NCI-H1048 (cell line): ENCODE measurements around the gene IPO8.

Experiments
- DNase-seq: peaks from one replicate; lab custom pipeline; 2025; lab: John Stamatoyannopoulos, UW

Gene IPO8

GRCh38 chr12:30695199-30696102 lies at the start of gene IPO8:
Gene IPO8 (minus strand): TSS chr12:30695869. CDS start chr12:30695647, 222 bp downstream.
- DNase-seq: peak; percentile 74

- DNase-seq: no peak
Observed at GRCh38 chr12:30744321-30744720, 48.7 kb upstream of the IPO8 start.

GRCh38 chr12:30740274-30740673 lies 44.6 kb upstream of the IPO8 start:
- DNase-seq: no peak

DNA sequence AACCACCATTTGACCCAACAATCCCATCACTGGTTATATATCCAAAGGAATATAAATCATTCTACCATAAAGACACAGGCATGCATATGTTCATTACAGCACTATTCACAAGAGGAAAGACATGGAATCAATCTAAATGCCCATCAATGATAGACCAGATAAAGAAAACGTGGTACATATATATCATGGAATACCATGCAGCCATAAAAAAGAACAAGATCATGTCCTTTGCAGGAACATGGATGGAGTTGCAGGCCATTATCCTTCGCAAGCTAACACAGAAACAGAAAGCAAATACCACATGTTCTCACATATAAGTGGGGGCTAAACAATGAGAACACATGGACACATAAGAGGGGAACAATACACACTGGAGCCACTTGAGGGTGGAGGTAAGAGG lies 43.4 kb upstream of the IPO8 start:
- DNase-seq: no peak

DNA sequence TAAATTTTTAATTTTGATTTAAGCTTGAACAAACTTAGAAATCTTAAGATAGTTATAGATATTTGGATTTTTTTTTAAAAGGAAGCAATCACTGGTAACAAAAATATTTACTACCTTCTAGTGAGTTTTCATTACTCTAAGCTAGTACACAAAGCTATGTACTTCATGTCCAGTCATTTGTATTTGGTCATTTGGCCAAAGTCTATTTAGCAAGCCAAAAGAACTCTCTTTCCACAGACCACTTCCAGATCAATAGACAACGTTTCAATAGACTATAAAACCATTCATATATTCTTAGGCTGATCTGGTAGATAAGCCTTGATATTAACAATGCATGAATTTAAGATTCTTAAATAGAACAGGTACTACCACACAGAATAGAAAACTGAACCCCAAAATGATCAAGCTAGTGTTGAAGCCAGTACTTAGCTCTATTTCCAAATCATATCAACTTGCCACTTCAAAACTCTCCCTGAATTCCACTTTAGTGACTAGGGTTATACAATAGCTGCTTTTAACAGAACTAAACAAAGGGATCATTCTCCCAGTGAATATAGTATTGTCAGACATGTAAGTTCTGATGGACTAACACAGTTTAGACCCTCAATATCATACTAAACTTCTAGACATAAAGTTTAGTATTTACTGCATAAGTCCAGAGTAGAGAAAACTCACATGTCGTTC lies 37.4 kb upstream of the IPO8 start:
- DNase-seq: no peak

- no peak for DNase-seq
Observed at GRCh38 chr12:30730011-30730410, 34.3 kb upstream of the IPO8 start.

DNA sequence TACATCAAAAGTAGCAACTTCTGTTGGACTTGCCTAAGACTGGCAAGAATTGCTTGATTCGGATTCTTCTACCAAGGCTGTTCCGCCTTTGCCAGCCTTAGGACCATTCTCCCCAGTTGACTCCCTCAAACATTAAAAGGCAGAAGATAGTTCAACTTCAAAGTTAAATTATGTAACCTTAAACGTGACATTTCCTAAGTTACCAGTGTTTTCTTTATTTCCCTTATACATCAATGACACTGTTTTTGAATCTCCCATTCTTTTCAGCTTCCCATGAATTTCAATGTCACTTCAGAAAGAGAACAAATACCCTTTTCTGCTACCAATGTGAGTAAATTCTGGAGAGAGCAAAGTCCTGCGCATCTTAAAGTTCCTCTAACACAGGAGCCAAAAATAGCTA lies 33.9 kb upstream of the IPO8 start:
- DNase-seq: no peak

DNA sequence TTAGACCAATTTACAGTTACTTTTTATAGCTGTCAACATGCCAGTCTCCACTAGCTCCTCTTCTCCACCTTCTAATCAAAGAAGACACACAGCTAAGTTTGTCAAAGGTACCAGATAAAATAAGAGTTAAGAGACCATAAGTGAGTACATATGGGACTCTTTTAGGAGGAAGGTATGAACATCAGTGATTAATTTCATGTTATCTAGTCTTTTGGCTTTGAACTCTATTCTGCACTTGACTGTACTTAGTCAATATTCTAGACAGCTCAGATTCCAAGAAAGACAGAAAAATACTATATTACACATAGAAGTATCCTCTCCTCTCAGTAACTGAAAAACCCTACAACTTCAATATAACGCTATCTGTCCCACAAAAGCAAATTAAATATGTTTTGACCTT lies 31.0 kb upstream of the IPO8 start:
- no peak for DNase-seq

DNA sequence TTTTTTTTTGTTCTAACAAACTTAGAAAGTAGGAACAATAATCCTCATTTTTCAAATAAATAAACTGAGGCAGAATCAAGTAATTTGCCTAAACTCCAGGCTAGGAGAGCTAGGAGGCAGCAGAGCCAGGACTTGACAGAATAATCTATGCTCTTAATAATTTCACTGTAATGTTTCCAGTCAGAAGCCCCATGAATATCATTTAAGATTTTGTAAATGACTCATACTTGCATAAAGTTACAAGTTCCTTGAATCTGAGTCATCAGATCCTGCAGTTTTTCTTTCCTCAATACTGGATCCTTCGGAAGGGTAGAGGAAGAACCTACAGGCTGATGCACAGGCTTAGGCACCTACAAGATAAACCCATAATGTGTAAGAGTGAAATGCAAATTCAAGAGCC lies 30.1 kb upstream of the IPO8 start:
- DNase-seq: no peak

DNA sequence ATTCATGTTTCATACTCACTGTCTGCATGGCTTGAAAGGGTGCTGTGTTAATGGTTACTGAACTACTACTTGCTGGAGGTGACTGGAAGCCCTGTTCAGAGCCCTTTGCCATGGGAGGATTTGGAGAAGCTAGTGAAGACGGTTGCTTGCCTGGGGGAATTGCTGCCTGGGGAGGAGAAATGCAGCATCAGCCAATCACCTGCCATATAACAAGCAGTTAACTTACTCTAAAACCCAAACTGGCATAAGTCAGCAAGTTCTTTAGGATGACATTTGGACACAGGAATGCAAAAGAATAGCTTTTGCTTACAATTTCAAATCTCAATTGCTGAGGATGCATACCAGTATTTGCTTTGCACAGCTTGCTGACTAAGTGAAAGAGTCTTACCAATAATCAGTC lies 23.4 kb upstream of the IPO8 start:
- DNase-seq: no peak

GRCh38 chr12:30707613-30708342 lies 12.1 kb upstream of the IPO8 start:
- no peak for DNase-seq

- DNase-seq: no peak
Observed at GRCh38 chr12:30706476-30706875, 10.8 kb upstream of the IPO8 start.

DNA sequence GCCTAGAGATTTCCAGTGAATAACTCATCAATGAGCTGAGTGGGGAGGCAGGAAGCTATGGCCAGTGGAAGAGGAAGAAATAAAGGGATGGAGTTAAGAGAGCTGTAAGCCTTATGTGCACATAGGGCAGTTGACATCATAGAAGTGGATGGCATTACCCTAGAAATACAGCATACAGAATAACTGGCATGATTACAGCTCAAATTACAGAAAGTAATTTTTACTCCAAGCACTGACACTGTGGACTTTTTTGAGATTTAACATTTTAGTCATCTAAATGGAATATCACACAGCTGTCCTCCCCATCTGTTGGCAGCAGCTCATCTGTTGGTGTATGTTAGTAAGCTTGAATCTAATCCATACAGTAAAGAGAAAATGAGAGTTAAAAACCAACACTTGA lies 5.4 kb upstream of the IPO8 start:
- no peak for DNase-seq

DNA sequence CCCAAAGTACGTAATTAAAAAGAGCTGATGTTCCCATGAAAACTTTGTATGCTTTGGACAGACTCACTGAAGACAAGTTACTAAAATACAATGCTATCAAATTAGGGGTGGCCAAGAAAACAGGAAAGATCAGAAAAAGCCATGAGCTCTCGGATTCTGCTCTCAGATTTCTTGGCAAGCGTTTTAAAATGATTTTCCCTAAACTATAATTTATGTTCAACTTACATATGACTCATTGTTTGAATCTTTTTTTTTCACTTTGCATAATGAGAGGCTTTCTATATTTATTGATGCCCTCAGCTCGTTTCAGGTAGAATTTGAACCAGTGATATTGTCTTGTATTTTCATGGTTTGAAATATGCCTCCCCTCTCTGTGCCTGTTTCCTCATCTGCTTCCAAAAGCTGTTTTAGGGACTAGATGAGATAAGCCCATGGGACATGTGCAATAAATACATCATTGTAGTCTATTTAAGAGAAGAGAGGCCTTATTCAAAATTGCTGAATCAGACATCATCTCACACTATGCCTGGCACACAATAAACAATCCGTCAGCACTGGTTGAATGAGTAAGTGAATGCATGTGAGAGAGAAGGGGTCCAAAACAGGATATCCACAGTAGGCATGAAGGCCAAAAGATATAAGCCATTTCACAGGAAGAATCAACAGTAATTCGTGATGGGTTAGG lies 4.7 kb upstream of the IPO8 start:
- no peak for DNase-seq

GRCh38 chr12:30698346-30698745 lies 2.7 kb upstream of the IPO8 start:
- no peak for DNase-seq

DNA sequence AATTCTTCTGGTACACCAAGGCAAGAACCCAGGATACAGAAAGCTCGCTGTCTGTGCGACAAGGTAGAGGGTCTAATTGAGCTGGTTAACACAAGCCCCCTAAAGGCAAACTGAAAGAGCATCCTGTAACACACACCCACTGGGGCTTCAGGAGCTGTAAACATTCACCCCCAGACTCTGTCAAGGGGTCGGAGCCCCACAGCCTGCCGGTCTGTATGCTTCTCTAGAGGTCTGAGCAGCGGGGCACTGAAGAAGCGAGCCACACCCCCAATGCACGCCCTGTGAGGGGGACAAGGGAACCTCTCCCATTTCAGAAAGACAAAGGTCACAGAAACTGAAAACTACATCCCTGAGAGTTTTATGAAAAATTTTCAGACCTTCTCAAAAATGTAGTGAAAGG lies 1.3 kb upstream of the IPO8 start:
- DNase-seq: no peak

GRCh38 chr12:30696486-30696885 lies 817 bp upstream of the IPO8 start:
- no peak for DNase-seq

DNA sequence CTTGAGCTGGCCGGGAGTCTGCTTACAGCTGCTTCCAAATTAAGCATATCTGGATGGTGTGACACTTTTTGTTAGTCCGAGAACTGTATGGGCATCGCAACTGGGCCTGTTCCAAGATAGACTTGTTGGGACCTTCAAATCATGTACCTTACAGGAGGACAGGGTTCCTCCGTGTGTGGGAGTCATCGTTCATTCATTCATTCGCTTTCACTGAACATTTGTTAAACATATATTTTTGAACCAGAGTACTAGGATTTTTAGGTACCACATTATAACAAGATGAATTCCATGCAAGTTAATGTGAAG lies 387 bp upstream of the IPO8 start:
- DNase-seq: no peak

DNA sequence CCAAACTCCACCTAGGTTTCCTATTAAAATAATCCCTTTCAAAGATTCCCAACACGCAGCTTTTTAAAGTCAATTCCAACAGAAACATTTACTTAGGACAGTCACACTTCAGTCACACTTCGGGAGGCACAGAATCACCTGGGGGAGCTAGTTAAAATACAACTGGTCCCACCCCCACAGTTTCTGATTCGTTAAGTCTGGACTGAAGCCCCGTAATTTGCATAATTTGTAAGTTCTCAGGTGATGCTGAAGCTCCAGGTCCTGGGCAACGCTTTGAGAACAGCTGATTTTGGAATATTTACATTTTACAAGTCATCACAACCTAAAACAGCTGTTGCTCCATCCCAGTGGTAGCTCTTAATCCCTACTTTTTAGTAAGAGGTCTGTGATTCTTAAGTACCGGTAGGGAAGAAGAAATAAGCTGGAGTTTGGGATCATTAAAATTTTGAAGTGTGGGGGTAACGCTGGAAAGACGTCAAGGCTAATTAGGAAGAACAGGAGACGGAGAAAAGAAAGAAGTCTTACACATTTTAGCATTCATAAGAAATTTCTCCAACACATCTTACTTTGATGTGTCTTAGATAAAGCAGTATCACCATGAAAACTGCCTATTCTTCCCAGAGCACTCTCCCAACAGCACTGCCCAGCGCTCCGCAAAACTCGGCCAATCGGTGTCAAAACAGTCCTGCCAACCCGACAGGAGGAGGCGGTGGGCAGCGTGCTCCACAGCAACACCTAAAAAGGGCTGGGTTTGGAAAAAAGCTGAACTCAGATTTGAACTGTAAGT lies 1.1 kb downstream of the IPO8 start:
- DNase-seq: no peak

DNA sequence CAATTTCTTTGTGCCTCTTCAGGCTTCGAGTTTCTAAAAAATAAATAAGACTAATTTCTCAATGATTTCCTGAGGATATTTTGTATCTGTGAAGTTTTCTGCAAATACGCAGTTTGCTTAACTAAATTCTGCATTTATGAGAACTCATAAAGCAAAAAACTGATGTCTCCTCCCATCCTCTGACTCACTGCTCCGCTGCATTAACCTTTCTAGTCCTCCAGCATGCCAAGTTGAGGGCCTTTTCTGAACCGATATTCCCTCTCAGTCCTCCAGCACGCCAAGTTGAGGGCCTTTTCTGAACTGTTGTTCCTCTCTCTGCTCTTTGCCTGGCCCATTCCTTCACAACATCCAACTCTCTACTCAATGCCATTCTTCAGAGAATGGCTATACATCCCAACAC lies 3.2 kb downstream of the IPO8 start:
- no peak for DNase-seq

DNA sequence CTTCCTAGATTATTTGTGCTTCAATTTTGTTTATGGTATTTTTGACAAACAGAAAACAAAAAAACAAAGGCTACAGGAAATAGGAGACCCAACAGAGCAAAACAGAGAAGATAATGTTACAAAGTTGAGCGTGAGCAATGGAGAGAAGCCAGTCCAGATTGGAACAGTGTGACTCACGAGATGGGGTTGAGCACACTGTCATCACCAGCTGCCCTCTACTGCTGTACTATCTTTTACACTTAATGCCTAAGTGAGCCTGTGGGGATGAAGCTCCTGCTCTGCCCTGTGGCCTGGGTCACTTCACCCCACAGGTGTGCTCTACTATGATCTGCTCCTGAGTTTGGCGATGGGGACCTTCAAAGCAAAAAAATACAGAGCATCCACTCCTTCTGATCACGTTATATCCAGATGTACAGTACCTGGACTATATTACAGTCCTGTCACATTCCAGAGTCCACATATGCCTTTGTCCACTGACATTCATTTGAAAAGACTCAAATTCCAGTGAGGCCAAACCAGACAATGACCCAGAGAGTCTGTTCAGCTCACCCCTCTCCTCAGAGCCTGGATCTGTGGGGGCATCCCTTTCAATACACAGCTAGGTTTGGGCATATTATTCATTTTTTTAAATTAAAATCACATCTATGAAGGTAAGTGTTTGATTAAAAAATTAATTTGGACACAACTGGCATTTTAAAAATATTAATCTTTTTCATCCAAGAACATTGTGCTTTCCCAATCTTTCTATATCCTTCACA lies 4.4 kb downstream of the IPO8 start:
- no peak for DNase-seq
